ENCODE measurements around the gene SCAMP5.

SCAMP5 gene

DNA sequence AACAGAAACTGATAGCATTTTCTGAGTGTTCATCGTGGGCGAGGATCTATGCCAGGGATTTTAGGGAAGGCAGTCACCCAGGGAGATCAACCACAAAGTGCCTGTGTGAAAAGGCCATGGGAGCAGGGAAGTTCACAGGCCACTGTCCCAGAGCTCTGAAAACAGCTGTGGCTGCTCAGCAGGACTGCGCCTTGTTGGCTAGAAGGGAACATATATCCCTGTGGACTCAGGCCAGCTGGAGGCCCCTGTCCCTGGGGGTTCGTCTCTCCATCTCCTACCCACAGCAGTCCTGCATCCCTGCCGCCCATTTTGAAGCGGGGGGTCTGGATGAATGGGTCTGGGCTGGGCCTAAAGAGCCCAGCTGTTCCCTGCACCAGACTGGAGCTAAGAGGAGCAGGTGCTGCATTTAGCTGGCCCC is 55.8 kb downstream of the SCAMP5 start:
- no peak for DNase-seq

DNA sequence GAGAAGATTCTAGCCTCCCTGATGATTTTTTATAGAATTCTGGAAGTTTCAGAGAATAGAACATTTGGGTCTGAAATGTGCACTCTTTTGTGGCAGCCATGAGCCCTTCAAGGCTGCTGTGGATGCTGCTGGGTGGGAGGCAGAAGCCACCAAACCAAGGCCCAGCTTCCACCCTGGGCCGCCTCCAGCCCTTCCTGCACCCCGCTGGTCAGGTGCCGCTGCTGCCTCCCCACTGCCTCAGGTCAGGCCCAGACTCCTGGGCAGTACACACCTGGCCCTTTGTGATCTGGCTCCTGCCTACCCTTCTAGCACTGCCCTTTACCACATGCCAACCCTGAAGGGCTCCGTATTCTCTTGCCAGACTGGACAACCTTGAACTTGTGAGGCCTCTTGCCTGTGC is 56.3 kb downstream of the SCAMP5 start:
- DNase-seq: no peak

DNA sequence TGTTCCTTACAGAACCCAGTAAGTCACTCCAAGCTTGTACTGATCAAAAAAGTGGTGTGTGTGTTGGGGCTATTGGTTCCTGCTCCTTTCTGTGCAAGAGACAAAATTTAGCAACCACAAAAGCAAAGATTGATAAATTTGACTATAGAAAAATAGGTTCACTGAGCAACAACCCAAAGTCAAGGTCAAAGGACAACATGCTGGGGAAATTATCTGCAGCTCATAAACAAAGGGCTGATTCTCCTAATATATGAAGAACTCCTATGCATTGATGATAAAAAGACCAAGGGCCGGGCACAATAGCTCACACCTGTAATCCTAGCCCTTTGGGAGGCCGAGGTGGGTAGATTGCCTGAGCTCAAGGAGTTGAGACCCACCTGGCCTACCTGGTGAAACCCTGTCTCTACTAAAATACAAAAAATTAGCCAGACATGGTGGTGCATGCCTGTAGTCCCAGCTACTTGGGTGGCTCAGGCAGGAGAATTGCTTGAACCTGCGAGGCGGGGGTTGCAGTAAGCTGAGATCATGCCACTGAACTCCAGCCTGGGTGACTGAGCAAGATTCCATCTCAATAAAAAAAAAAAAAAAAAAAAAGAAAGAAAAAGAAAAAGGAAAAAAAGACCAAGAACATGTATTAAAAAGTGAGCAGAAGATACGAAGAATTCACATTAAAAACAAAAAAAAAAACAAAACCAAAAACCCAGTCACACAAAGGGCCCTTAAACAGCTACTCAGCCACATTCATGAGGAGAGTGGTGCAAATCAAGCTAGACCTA is 57.8 kb downstream of the SCAMP5 start:
- no peak for DNase-seq

DNA sequence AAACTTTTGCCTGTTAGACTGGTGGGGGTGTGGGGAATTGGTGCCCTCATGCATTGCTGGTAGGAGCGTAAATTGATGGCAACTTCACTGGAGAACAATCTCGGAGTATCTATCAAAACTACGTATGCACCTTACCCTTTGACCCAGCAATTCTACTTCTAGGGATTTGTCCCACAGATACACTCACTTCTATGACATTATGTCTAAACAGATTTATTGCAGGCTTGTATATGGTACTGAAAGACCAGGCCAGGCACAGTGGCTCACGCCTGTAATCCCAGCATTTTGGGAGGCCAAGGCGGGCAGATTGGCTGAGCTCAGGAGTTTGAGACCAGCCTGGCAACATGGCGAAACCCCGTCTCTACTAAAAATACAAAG is 58.4 kb downstream of the SCAMP5 start:
- no peak for DNase-seq

DNA sequence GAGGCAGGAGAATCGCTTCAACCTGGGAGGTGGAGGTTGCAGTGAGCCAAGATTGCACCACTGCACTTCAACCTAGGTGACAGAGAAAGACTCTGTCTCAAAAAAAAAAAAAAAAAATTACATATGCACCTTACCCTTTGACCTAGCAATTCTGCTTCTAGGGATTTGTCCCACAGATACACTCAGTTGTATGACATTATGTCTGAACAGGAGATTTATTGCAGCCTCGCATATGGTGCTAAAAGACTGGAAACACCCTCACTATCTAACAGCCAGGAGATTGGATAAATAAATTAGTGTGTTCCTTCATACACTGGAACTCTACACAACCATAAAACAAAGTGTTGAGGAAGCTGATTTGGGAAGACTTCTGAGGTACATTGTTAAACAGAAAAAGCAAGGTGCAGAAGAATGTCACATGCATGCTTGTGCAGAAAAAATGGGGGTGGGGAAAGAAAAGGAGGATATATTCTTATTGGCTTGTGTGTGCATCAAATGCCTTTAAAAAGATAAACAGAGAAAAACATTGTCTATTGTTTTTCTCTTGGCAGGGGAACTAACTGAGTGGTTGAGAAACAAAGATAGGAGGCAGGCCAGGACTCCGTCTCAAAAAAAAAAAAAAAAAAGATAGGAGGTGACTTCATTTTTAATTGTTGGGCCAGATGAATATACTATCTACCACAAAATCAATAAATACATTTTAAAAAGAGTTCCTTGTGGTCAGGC is 59.0 kb downstream of the SCAMP5 start:
- no peak for DNase-seq

DNA sequence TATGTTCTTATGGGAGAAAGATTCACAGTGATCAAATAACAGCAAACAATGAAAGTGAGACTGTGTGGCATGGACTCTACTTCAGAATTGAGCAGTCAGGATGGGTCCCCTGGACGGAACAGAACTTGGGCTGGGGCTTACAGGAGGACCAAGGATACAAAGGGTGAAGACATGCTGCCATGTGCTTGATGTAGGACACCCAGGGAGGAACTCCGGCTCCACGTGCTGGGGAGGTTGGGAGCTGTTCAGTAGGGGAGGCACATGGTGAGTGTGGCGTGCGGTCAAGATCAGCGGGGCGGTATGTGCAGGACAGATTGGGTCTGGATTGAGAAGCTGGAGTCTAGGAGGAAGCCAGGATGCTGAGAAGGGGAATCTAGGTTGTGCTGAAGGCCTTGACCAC is 60.7 kb downstream of the SCAMP5 start:
- DNase-seq: no peak

DNA sequence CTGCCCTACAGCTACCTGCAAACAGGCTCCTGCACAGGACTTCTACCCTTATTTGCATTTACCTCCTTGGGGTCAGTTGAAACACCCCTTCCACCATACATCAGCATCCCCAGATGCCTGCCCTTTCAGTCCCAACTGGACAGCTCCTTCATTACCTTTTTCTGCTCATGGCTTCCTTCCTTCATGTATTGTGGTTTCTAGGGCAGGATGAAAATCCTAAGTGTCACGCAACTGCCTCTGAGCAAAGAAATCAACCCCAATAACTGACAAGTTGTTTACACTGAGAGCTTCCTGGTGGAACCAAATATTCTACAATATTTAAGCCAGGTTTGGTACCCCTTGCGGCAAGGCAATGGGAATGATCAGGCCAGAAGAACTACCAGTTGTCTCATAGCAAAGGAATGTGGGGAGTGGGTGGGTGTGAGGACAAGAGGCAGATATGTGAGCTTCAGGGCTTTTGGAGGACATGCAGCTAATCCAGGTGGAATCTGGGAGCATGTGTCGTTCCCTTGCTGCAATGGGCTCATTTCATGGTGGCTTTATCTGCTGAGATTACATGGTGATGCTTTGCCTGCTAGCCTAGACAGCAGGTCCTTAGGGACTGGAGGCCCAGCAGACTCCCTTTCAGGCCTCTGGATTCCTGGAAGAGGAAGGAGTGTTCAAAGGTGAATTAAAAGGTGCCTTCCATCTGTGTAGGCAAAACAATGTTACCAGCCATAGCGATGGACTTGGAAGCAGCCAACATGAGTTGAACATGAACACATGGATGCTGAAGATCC is 63.0 kb downstream of the SCAMP5 start:
- no peak for DNase-seq

DNA sequence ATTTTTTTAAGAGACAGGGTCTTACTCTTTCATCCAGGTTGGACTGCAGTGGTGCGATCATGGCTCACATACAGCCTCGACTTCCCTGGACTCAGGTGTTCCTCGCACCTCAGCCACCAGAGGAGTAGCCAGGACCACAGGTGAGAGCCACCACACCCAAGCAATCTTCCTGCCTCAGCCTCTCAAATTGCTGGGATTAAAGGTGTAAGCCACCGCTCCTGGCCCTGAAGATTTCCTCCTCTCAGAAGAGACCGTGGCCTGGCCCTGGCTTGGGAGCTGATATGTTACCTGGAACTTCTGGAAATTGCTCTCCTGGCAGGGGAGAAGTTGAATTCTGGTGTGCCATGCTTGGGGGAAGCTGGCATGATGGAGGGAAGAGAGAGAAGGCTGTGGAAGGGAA is 64.2 kb downstream of the SCAMP5 start:
- DNase-seq: no peak

DNA sequence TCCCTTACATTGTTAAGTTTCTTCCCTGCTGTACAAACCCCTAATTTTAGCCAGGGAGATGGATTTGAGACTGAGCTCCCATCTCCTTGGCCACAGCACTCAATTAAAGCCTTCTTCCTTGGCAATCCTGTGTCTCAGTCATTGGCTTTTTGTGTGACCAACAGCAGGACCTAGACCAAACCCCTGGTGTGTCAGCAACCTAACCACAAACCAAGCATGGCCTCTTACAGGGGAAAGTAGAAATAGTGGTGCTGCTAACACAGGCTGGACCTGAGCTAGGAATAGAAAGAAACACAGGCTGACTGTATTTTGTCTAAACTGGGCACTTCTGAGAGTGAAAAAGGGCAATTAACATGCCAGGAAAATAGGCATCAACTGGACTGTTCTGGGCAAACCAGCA is 65.9 kb downstream of the SCAMP5 start:
- DNase-seq: no peak

DNA sequence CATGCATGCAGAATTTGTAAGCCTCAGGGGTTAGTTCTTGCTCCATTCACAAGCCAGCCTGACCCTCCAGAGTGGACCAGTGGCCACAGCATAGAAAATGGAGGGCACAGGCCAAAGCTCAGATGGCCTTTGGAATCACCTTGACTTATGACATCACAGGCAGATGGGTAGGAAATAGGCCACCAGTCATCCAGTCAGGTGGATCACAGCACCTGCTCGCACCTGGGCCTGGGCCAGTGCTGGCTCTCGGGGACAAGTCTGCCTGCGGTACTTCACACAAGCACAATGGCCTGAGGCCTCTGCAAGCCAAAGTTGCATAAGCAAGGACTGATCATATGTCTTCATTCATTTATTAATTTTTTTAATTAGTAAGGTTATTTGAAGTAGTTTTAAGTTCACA is 67.3 kb downstream of the SCAMP5 start:
- DNase-seq: no peak

DNA sequence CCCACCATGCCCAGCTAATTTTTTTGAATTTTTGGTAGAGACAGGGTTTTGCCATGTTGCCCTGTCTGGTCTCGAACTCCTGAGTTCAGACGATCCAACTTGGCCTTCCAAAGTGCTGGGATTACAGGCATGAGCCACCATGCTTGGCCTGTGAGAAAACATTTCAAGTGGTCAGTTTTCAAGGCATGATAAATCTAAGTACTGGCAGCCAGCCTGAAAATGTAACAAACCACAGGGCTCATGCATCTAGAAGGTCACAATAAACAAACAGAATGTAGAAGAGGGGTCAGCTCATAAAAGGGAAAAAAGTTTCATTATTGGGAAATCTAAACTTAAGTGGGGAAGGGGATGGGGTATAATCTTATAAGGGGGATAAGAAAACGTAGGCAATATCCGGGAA is 68.0 kb downstream of the SCAMP5 start:
- DNase-seq: no peak

DNA sequence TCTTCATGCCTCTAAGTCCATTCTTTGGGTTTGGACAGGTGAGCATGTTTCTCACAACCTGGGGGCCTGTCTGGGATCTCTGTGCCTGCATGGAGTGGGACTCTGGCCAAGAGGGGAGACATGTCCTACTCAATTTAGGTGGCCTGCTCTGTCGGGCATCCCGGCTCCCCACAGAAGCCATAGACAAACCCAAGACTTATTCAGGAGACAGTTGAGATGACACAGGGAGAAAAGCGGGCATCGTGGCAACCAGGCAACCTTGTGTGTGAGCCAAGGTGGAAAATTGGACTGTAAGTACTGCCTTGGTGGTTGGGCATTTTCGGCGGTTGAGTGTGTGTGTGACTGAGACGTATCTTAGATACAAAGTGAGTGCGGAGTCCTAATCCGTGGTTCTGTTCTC is 68.5 kb downstream of the SCAMP5 start:
- DNase-seq: no peak

DNA sequence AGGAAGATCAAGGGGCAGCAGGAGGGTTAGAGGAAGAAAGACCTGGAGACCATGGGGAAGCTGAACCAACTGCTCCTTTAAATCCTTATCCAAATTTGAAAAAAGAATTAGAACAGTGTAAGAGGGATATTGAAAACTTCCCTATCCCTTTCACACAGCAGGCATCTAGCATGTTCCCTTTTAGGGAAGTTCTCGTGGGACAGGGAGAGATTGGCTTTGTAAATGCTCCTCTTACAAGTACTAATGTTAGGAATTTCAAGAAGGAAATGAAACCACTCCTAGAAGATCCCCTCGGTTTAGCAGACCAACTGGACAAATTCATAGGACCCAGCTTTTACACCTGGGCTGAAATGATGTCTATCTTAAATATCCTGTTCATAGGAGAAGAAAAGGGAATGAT is 69.5 kb downstream of the SCAMP5 start:
- DNase-seq: no peak

DNA sequence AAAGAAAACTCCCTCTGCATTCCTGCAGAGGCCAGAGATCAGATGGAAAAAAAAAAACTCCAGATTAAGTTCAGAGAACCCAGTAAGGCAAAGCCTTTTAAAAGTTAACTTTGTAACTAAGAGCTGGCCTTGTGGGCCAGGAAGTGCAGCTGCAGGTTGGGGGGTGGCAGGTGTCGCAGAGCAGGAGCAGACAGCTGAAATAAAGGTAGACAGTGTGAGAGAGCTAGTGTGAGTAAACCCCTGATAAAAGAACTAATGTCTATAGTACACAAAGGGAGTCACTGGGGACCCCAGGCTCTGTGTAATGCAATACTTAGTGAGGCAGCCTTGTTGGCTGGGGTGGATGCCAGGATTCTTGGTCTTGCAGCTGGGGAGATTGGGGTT is 70.1 kb downstream of the SCAMP5 start:
- no peak for DNase-seq

DNA sequence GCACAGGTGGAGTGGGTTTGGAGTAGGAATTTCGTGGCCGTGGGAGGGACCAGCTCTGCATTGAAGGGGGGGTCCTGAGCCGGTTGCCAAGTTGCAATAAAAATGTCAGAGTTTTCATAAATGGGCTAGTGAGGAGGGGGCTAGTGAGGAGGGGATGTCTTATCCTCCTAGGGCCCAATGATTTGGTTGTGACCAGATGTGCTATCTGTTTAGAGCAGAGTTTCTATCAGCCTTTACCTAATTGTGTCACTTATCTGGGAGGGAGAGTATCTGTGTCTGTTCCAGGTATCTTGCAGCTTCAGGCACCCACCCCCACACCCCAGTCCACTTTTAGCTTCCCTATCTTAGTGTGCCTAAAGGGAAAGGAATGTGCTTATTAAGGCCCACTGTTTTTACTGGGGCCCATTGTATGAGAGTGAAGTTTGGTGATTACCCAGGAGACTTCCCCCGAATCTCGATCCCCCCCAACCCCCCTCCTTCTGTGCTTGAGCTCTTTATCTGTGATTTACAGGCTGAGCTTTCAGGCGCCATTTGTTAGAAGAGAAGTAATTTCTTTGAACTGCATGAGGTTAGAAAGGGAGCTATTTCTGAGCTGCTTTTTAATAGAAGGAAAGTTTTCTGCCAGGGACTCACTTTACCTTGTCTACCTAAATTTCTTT is 70.6 kb downstream of the SCAMP5 start:
- DNase-seq: no peak

DNA sequence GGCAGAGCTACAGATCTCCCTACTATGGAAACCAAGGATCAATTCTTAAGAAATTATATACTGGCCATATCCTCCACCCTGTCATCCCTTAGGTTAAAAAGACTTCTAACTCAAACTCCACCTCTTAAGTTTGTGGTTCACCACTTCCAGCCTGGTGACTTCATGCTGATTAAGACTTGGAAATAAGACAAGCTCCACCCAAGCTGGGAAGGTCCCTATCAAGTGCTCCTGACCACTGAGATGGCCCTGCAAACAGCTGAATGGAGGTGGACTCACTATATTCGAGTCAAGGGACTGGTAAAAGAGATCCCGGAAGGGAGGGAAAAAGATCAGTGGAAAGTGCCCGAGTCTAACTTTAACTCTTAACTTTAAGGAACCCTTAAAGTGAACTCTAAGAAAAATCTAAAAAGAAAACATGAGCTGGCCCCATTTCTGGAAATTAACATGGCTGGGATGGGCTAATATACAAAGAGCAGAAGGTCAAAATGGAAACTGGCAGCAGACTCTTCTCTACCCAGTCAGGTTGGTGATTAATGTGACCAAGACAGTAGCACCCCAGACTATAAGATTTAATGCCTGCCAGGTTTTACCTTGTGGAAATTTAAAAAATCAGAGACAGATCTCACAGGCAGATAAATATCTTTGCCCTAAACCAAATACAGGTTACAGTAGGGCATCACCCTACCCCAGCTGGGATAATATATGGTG is 71.9 kb downstream of the SCAMP5 start:
- no peak for DNase-seq

DNA sequence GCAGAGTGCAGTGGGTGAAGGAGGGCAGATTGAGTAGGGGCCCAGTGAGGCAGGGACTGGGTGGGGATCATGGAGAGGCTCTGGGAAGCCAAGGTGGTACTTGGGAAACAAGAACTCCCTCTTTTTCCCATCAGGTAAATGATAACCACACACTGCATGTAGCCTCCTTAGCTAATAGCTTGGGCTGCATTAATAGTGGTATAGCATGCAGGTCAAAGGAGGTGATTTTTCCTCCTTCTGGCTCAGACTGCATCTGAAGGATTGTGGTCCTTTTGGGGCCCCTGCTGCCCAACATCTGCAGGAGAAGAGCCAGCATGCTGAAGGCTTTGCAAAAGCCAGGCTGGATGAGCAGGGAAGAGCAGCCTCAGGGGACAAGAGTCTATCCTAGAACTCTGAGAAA is 73.4 kb downstream of the SCAMP5 start:
- no peak for DNase-seq

DNA sequence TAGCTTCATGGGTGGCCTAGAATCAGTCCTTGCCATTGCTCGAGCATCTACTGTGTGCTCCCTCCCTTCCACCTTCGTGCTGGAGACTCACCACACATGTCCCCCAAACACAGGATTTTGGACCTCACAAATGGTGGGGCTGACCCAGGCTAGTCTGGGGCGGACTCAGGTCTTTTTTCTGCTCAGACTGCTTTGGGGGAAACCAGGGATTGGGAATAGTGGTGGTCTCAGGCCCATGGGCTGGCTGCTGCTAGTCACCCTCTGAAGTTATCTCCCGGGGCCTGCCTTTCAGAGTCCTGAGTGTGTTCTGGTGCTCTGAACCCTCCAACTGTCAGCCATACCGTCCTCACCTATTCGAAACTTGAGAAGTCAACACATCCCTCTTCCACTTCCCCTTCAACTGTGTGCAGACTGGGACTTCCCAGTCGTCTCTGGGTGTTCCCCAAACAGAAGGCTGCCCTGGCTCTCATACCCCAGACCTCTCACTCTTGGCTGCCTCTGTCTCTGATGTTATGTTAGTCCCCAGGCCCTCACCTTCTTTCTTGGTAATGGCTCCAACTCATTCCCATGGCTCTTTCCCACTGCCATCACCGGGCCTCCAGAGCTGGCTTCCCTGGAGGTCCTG is 74.0 kb downstream of the SCAMP5 start:
- no peak for DNase-seq

DNA sequence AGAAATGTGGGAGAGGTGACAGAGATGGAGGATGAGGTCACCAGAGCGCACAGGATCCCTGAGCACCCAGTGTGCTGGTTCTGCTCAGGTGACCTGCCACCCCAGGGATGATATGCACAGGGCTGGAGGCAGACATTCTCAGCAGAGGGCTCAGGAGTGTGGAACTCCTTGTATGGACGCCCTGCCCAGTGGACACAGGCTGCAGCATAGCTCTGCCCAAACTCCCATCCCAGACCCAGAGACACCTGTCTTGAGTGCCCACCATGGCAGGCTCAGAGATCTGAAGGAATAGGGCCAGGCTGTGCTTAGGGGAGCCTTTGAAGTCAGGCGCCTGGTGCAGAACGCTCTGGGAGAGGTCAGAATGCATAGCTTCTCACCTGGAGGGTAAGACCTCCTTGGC is 75.3 kb downstream of the SCAMP5 start:
- DNase-seq: no peak

All from activated CD4-positive, alpha-beta T cell treated with anti-CD3 and anti-CD28 coated beads, Interleukin-2, amount 50 U/mL, for 1 hour (primary cell).